Aorta (tissue), 5 donors: Measurements from ENCODE around the gene RNF121. TPM values are rescaled to one million over a fixed set of nuclear protein-coding genes. Genes with fewer than 3 reads are reported as not detected.

Experiments
- ATAC-seq: fragments of 200-7000 bp; cut with Tn5 transposase; one replicate; pipeline ENCODE4 v1.9.1; 2022; ENCODE audit warnings: moderate library complexity; ENCODE audit not compliant: low FRiP score
- DNase-seq, 2 donors: peaks; one replicate each; pipeline ENCODE4 v3.0.0-alpha.2; 2020
- H3K27ac ChIP-seq, 2 donors: one replicate each; pipeline ENCODE4 v1.5.1; 2013; ENCODE audit warnings: low read length in 2 of 2, mild to moderate bottlenecking in 2 of 2, moderate library complexity in 2 of 2, control low read depth in 1 of 2, inconsistent platforms in 1 of 2, low read depth in 1 of 2
- H3K27me3 ChIP-seq, 2 donors: one replicate each; pipeline ENCODE4 v1.6.1; 2013; ENCODE audit warnings: control low read depth in 1 of 2, low read length in 1 of 2, mild to moderate bottlenecking in 1 of 2, moderate library complexity in 1 of 2; ENCODE audit not compliant: insufficient read depth in 2 of 2, control insufficient read depth in 1 of 2
- H3K36me3 ChIP-seq, 2 donors: one replicate each; pipeline ENCODE4 v1.6.1; 2013; ENCODE audit warnings: control low read depth in 1 of 2, low read length in 1 of 2, mild to moderate bottlenecking in 1 of 2; ENCODE audit not compliant: insufficient read depth in 2 of 2, control insufficient read depth in 1 of 2
- H3K4me1 ChIP-seq, 2 donors: one replicate each; pipeline ENCODE4 v1.6.1; 2013; ENCODE audit warnings: low read length in 2 of 2, control low read depth in 1 of 2, mild to moderate bottlenecking in 1 of 2, moderate library complexity in 1 of 2; ENCODE audit not compliant: insufficient read depth in 2 of 2, control insufficient read depth in 1 of 2
- H3K4me3 ChIP-seq, 2 donors: one replicate each; pipeline ENCODE4 v1.5.1; 2013; ENCODE audit warnings: low read length in 2 of 2, control low read depth in 1 of 2, mild to moderate bottlenecking in 1 of 2
- H3K9me3 ChIP-seq: one replicate; pipeline ENCODE4 v1.6.1; 2013; ENCODE audit warnings: mild to moderate bottlenecking, low read length; ENCODE audit not compliant: control insufficient read depth
- WGBS, 2 donors: extraction: QIAGEN DNeasy Blood & Tissue Kit; methylation state at CpG; one replicate each; pipeline ENCODE4 v1.1.7; 2013; 5-methylcytosine and 5-hydroxymethylcytosine counted together
- intact Hi-C, 2 donors: fragments of 100-400 bp; cut with DNase I; formaldehyde crosslinking; loops; one replicate each; pipeline versions ENCODE4 v1.14.2 to v1.15.0; 2022
- polyA plus RNA-seq, 2 donors: library from polyadenylated mRNA; stranded (reverse); fragments of 200-250 nt; gene quantifications; one replicate each; pipeline ENCODE4 v1.2.3, GENCODE V29; 2013
- total RNA-seq, 2 donors: library from RNA; stranded (reverse); fragmentation: NEBNext Ultra II Directional; extraction: Animal tissue kit (Norgen Biotek cat#: 25700); gene quantifications; one replicate each; pipeline ENCODE4 v1.2.1, GENCODE V29; 2021
- donor health status: healthy with polysubstance abuse.
- donor health status: Bipolar disorder and iron deficiency.
- donor health status: DM: no; HTN: no; CAD: no.
- donor health status: DM: no; HTN: no; CAD: no.
- donor health status: DM: yes; HTN: yes; CAD: no.

Gene RNF121
- total and polyA plus RNA-seq, 4 donors, result 20.8 to 38.6 (median 30.6) TPM

- no peak for DNase-seq
- Histone ChIP-seq H3K4me1 (peaks cover 3 to 4% of the 10 kb centered on the region in 2 donors), H3K9me3 (no peaks in the 10 kb centered on the region), H3K4me3 (no peak overlapping the region), H3K27ac (peak overlapping the region in 1 of 2 donors; percentile 77), H3K36me3 (peaks cover 0 to 2% of the 10 kb centered on the region in 2 donors), H3K27me3 (no peaks in the 10 kb centered on the region)
- no peak for ATAC-seq
- intact Hi-C loops, result no loop called here
- WGBS, 2 donors, result 4 to 7% methylated on average over 3 of the region's 3 CpGs
Observed at GRCh38 chr11:71988050-71988449, 59.2 kb downstream of the RNF121 start.

- no peaks in the 10 kb centered on the region for H3K9me3 ChIP-seq
- no peak for ATAC-seq
- H3K4me1 ChIP-seq, result peaks cover 3 to 4% of the 10 kb centered on the region in 2 donors
- 55% methylated on average over 3 of the region's 3 CpGs for WGBS, 2 donors
- no peak overlapping the region for H3K27ac ChIP-seq
- H3K36me3 ChIP-seq, result no peaks in the 10 kb centered on the region
- DNase-seq, result no peak
- H3K4me3 ChIP-seq, result no peak overlapping the region
- H3K27me3 ChIP-seq, result no peaks in the 10 kb centered on the region
- intact Hi-C loops, result no loop called here
Observed at GRCh38 chr11:71990701-71991100, 61.9 kb downstream of the RNF121 start.

- intact Hi-C loops, result no loop called here
- DNase-seq, result no peak
- no peaks in the 10 kb centered on the region for H3K36me3 ChIP-seq
- no peak overlapping the region for H3K4me3 ChIP-seq
- H3K4me1 ChIP-seq, result peaks cover 3 to 4% of the 10 kb centered on the region in 2 donors
- H3K9me3 ChIP-seq, result no peaks in the 10 kb centered on the region
- ATAC-seq, result no peak
- 89 to 92% methylated on average over 3 of the region's 3 CpGs for WGBS, 2 donors
- H3K27ac ChIP-seq, result no peak overlapping the region
- H3K27me3 ChIP-seq, result no peaks in the 10 kb centered on the region
Observed at GRCh38 chr11:71991494-71991893, 62.6 kb downstream of the RNF121 start.

DNA sequence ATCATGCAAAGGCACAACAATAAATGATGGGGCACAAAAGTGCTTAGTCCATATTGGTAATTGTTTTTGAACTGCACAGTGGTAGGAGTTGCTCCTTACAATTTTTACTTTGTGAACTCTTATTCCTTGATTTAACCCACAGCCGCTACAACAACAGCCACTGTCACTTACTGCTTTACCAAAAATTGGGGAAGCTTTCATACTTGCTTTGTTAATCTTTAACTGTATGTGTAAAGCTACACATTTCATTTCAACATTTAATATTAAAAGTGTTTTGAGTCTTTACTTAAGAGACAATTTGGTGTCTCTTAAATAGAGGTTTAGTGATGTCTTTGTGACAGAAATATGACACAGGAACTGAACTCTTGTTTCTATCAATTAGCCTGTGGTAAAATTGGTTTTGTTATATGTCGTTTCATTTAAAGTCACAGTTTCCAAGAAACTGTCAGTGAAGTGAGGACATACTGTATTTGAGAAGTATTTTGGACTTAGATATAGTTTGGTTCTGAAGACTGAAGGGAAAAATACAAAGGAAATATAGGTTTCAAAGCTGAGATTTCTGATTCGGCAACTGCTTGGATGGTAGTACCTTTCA lies 63.4 kb downstream of the RNF121 start:
- ATAC-seq, result no peak
- no peak for DNase-seq
- H3K4me1 ChIP-seq, result peaks cover 0 to 3% of the 10 kb centered on the region in 2 donors
- H3K27ac ChIP-seq, result no peak overlapping the region
- intact Hi-C loops, result no loop called here
- H3K36me3 ChIP-seq, result no peaks in the 10 kb centered on the region
- H3K9me3 ChIP-seq, result no peaks in the 10 kb centered on the region
- no peaks in the 10 kb centered on the region for H3K27me3 ChIP-seq
- 83% methylated on average over 3 of the region's 3 CpGs for WGBS, 2 donors
- no peak overlapping the region for H3K4me3 ChIP-seq

DNA sequence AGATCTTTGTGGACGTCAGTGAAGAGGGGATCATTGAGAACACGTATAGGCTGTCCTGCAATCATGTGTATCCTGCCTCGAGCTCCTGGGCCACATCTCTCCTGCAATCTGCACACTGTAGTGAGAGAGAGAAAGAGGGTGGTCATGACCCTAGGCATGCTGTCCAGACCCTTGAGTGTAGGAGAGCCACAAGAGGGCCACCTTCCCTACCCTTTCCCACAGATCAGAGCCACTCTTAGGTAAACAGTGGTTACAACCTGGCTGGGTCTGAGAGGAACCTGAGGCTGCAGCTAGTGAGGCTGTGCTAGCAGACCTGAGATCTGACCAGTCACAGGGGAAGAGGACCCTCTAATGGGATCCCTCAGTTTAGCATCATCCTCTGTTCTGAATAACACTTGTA lies 65.9 kb downstream of the RNF121 start:
- H3K4me3 ChIP-seq, result no peak overlapping the region
- intact Hi-C loops, result no loop called here
- no peaks in the 10 kb centered on the region for H3K4me1 ChIP-seq
- WGBS, 2 donors, result 85 to 89% methylated on average over 3 of the region's 3 CpGs
- no peak for DNase-seq
- H3K27ac ChIP-seq, result no peak overlapping the region
- no peaks in the 10 kb centered on the region for H3K27me3 ChIP-seq
- H3K9me3 ChIP-seq, result no peaks in the 10 kb centered on the region
- ATAC-seq, result no peak
- no peaks in the 10 kb centered on the region for H3K36me3 ChIP-seq

DNA sequence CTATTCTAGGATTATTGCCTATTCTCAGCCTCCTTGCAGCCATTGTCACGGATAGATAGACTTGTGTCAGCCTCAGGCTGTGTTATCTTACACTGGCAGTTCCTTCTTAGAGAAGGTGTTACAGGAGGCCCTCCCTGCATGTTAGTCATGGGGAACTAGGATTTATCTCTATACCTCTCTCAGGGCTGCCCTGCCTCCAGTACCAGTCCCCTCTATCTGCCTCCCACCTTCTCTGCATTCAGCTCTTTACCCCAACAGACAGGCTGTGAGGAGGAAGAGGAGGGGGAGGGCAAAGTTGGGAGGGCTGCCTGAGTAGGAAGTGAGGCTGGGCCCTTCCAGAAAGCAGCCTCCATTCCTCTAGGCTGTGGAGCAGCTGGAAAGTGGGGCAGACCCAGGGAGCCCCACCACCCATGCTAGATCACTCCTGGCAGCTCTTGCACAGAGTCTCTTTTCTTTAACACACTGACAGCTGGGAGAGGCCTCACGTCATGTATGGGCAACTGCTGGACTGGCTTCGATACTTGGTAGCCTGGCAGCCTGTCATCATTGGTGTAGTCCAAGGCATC lies 67.0 kb downstream of the RNF121 start:
- intact Hi-C loops, result no loop called here
- H3K9me3 ChIP-seq, result no peaks in the 10 kb centered on the region
- no peak for DNase-seq
- WGBS, 2 donors, result 79 to 80% methylated on average over 3 of the region's 3 CpGs
- no peaks in the 10 kb centered on the region for H3K4me1 ChIP-seq
- no peak overlapping the region for H3K27ac ChIP-seq
- H3K4me3 ChIP-seq, result no peak overlapping the region
- ATAC-seq, result no peak
- H3K36me3 ChIP-seq, result no peaks in the 10 kb centered on the region
- H3K27me3 ChIP-seq, result no peaks in the 10 kb centered on the region

GRCh38 chr11:71996517-71996916 lies 67.7 kb downstream of the RNF121 start:
- Histone ChIP-seq H3K4me3 (no peak overlapping the region), H3K36me3 (no peaks in the 10 kb centered on the region), H3K27ac (no peak overlapping the region), H3K4me1 (no peaks in the 10 kb centered on the region), H3K9me3 (no peaks in the 10 kb centered on the region), H3K27me3 (no peaks in the 10 kb centered on the region)
- DNase-seq, result peak in 1 of 2 donors; percentile 55
- intact Hi-C loops, result no loop called here
- 93 to 94% methylated on average over 4 of the region's 4 CpGs for WGBS, 2 donors
- no peak for ATAC-seq

DNA sequence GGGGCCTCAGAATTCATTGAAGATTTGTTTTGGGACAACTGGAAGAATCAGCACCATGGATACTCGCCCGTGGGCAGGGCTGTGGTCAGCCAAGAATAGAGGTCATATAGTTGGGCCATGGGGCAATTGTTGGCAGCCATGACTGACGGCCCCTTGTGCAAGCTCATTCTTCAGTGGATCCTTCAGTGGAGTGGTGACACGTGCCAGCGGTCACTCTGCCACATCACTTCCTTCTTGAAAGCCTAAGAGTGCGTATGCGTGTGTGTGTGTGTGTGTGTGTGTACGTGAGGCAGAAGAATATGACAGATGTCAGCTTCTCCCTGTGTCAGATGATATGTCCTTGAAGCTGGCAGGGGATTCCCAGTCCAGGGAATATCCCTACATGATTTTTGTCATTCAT lies 68.1 kb downstream of the RNF121 start:
- no peak overlapping the region for H3K4me3 ChIP-seq
- intact Hi-C loops, result no loop called here

DNA sequence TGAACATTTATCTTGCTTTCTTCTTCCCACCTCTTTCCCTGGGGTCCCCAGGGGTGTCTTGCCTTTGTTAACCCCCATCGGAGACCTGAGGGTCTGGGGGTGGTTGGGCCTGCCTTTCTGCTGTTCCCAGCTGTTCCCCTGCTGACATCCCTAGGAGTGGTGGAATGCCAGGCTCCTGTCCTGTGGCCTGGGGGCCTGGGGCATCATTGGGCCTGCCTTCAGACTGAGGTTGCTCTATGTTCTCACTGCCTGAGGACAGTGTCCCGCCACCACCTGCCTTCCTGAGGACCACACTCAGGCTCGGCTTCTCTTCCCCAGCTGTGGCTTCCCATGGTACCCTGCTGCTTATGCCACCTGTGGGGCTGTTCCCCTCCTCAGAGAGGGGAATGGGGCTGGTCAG lies 68.7 kb downstream of the RNF121 start:
- intact Hi-C loops, result no loop called here
- H3K9me3 ChIP-seq, result no peaks in the 10 kb centered on the region
- H3K4me3 ChIP-seq, result no peak overlapping the region
- WGBS, 2 donors, result 91 to 92% methylated on average over 3 of the region's 3 CpGs
- no peak overlapping the region for H3K27ac ChIP-seq
- H3K36me3 ChIP-seq, result no peaks in the 10 kb centered on the region
- DNase-seq (peak in 1 of 2 donors; percentile 58), ATAC-seq (no peak)
- H3K27me3 ChIP-seq, result no peaks in the 10 kb centered on the region
- no peaks in the 10 kb centered on the region for H3K4me1 ChIP-seq

More for the DNA sequence above, 68.1 kb downstream of the RNF121 start:
- ATAC-seq (no peak), DNase-seq (peak; percentile 70 to 81)
- no peak overlapping the region for H3K27ac ChIP-seq
- H3K9me3 ChIP-seq, result no peaks in the 10 kb centered on the region
- H3K4me1 ChIP-seq, result no peaks in the 10 kb centered on the region
- no peaks in the 10 kb centered on the region for H3K27me3 ChIP-seq
- WGBS, 2 donors, result 84 to 86% methylated on average over 8 of the region's 8 CpGs
- no peaks in the 10 kb centered on the region for H3K36me3 ChIP-seq
